ENCODE results near the gene NEURL1.
A peak's percentile ranks its signal among the peaks of the same experiment; 100 is the strongest.

NEURL1 gene

DNA sequence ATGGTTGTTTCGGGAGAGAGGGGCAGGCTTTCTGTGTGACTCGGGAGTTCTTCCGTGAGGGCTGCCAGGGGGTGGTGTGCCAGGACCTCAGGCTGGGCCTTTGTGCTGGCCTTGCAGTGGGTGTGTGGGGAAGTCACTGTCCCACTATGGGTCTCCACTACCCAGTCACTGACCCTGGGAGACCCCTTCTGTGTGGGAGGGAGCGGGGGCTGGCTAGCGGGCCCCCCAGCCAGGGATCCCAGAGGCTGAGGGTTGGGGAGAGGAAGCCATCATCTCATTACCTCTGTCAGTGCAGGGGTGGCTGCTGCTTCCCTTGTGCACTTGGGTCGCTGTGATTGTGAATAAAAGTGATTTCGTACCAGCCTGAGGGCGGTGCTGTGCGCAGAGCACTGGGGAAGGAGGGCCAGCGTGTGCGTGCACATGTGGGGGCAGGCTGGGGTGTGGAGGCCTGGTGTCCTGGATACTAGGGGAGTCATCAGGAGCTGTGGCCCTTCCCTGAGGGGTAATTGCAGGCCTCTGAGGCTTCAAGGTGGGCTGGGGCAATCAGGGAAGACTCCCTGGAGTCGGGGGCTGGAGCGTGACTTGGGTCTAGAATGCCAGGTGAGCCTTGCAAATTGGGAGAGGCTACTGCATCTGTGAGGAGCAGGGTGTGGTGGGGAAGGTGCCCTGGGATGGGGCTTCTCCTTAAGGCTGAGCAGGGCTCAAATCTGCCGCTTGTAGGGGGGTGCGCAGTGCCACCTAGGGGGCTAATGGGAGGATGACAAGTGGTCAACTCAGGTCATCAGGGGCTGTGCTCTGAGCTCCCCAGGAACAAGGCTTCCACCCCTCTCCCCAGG, 98.9 kb downstream of the NEURL1 start:
- Histone ChIP-seq H3K9ac (ENCODE audit: low read depth in 1 of 2, low read length in 2 of 2) (no peak overlapping the region), H3K27me3 (ENCODE audit: control insufficient read depth in 2 of 2, insufficient read depth in 2 of 2, low read length in 2 of 2) (no peaks in the 10 kb centered on the region), H3K9me3 (ENCODE audit: control insufficient read depth in 2 of 2, low read length in 2 of 2) (no peaks in the 10 kb centered on the region), H3K4me1 (ENCODE audit: control insufficient read depth in 2 of 2, insufficient read depth in 2 of 2, low read length in 2 of 2) (no peaks in the 10 kb centered on the region), H3K27ac (ENCODE audit: low read depth in 2 of 2, low read length in 2 of 2) (no peak overlapping the region), H3K36me3 (ENCODE audit: control insufficient read depth in 2 of 2, insufficient read depth in 2 of 2, low read length in 2 of 2) (peaks cover 0 to 13% of the 10 kb centered on the region in 2 donors), H3K4me3 (ENCODE audit: low read length in 2 of 2) (no peak overlapping the region)

DNA sequence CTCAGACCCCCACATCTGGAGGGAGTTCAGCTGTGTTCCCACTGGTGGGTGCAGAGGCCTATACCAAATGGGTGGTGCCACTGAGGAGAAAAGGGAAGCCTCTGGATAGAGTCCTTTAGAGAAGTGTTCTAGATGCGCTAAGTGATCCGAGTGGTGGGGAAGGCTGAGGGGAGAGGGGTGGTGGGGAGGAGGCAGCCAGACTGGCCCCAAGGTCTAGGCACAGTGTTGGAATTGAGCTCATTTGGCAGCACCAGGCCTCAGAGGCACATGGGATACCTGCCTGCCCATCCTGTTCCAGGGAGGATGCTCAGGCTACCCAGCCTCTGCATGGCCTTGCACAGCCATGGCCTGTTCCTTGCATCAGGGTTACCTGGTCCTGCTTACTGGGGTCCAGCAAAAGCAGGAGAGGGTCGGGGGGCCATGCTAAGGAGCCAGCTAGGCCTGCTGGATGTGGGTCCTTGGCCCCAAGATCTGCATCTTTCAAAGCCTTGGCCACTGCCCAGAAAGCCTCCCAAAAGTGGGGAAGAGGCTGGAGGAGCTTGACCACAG, 99.6 kb downstream of the NEURL1 start:
- Histone ChIP-seq H3K27ac (ENCODE audit: low read depth in 2 of 2, low read length in 2 of 2) (no peak overlapping the region), H3K9me3 (ENCODE audit: control insufficient read depth in 2 of 2, low read length in 2 of 2) (no peaks in the 10 kb centered on the region), H3K4me3 (ENCODE audit: low read length in 2 of 2) (no peak overlapping the region), H3K36me3 (ENCODE audit: control insufficient read depth in 2 of 2, insufficient read depth in 2 of 2, low read length in 2 of 2) (peaks cover 0 to 13% of the 10 kb centered on the region in 2 donors), H3K9ac (ENCODE audit: low read depth in 1 of 2, low read length in 2 of 2) (no peak overlapping the region), H3K27me3 (ENCODE audit: control insufficient read depth in 2 of 2, insufficient read depth in 2 of 2, low read length in 2 of 2) (no peaks in the 10 kb centered on the region), H3K4me1 (ENCODE audit: control insufficient read depth in 2 of 2, insufficient read depth in 2 of 2, low read length in 2 of 2) (no peaks in the 10 kb centered on the region)

DNA sequence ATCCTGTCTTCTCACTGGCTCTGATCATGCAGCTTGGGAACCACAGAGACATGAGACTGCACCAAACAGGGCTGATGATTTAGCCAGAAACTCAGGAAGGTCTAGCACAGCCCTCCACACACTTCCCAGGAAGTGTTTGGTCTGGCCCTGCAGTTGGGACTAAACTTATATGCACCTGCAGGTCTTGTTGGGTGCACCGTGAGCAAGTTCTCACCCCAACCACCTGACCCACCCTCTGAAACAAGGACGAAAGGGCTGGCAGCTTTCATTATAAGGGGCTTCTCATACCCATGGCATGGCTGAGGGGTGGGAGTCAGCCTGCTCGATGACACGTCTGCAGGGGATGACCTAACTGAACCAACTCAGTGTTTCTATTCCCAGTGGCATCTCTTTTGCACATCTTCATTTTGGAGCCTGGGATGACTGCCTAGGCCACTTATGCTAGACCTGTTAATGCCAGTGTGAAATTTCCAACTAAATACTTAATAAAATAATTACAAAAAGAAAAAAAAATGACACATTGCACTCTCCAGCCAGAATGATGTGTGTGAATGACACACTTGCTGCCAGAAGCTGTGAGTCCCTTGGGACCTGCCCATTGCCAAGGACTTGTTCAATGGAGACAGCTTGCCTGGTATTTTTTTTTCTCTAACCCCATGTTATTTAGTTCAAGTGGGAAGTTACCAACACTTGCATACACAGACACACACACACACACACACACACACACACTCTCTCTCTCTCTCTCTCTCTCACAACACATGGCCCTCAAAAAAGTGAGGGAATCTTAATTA, 102.6 kb downstream of the NEURL1 start:
- H3K36me3 ChIP-seq (ENCODE audit: control insufficient read depth in 2 of 2, insufficient read depth in 2 of 2, low read length in 2 of 2) = peaks cover 4% of the 10 kb centered on the region in 2 donors
- no peak overlapping the region for H3K9ac ChIP-seq (ENCODE audit: low read depth in 1 of 2, low read length in 2 of 2)
- H3K4me1 ChIP-seq (ENCODE audit: control insufficient read depth in 2 of 2, insufficient read depth in 2 of 2, low read length in 2 of 2) = peaks cover 5 to 7% of the 10 kb centered on the region in 2 donors

DNA sequence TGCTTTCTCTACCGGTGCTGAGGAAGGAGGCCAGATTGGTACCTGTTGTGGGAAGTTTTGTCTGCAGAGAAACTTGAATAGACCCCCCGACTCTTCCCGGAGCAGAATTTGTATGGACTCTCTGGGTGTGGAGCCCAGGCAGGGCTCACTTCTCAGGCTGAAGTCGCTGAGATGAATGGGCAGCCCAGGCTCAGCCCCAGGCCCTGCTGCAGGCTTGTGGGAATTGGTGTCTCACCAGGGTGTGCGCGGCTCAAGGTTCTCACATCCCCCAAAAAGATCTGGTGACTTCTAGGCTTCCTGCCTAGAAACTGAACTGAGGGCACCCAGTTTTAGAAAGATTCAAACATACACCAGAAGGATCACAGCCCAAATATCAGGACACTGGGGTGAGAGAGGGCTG, 103.5 kb downstream of the NEURL1 start:
- no peaks in the 10 kb centered on the region for H3K27me3 ChIP-seq (ENCODE audit: control insufficient read depth in 2 of 2, insufficient read depth in 2 of 2, low read length in 2 of 2)
- H3K27ac ChIP-seq (ENCODE audit: low read depth in 2 of 2, low read length in 2 of 2) = no peak overlapping the region

More for the DNA sequence above, 102.6 kb downstream of the NEURL1 start:
- Histone ChIP-seq H3K4me3 (ENCODE audit: low read length in 2 of 2) (no peak overlapping the region), H3K27me3 (ENCODE audit: control insufficient read depth in 2 of 2, insufficient read depth in 2 of 2, low read length in 2 of 2) (no peaks in the 10 kb centered on the region), H3K27ac (ENCODE audit: low read depth in 2 of 2, low read length in 2 of 2) (no peak overlapping the region), H3K9me3 (ENCODE audit: control insufficient read depth in 2 of 2, low read length in 2 of 2) (no peaks in the 10 kb centered on the region)

DNA sequence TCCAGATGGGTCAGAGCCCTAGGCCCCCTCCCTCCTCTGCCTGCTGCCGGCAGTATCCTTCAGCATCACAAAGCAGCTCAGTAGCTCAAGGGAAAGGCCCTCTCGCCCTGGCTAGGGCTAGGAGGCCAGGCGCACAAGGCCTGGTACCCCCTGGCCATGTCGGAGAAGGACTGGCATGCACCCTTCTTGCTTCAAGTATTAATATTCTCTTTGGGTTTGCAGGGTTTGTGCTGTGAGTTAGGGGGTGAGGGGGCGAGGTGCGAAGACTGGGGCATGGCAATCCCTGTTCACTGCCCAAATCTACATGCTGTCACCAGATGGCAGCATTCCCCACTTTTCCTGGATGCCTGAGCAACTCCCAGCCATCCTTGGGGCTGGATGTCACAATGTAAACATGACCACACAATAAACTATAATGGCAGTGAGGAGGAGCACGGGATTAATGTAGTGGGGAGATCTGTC, 105.2 kb downstream of the NEURL1 start:
- peaks cover 5 to 9% of the 10 kb centered on the region in 2 donors for H3K4me1 ChIP-seq (ENCODE audit: control insufficient read depth in 2 of 2, insufficient read depth in 2 of 2, low read length in 2 of 2)
- H3K27ac ChIP-seq (ENCODE audit: low read depth in 2 of 2, low read length in 2 of 2) = peak overlapping the region; percentile 11 to 23
- H3K9ac ChIP-seq (ENCODE audit: low read depth in 1 of 2, low read length in 2 of 2) = no peak overlapping the region

More for the DNA sequence above, 103.5 kb downstream of the NEURL1 start:
- Histone ChIP-seq H3K9me3 (ENCODE audit: control insufficient read depth in 2 of 2, low read length in 2 of 2) (no peaks in the 10 kb centered on the region), H3K36me3 (ENCODE audit: control insufficient read depth in 2 of 2, insufficient read depth in 2 of 2, low read length in 2 of 2) (peaks cover 11 to 12% of the 10 kb centered on the region in 2 donors), H3K4me1 (ENCODE audit: control insufficient read depth in 2 of 2, insufficient read depth in 2 of 2, low read length in 2 of 2) (peaks cover 5 to 9% of the 10 kb centered on the region in 2 donors), H3K4me3 (ENCODE audit: low read length in 2 of 2) (no peak overlapping the region), H3K9ac (ENCODE audit: low read depth in 1 of 2, low read length in 2 of 2) (no peak overlapping the region)

DNA sequence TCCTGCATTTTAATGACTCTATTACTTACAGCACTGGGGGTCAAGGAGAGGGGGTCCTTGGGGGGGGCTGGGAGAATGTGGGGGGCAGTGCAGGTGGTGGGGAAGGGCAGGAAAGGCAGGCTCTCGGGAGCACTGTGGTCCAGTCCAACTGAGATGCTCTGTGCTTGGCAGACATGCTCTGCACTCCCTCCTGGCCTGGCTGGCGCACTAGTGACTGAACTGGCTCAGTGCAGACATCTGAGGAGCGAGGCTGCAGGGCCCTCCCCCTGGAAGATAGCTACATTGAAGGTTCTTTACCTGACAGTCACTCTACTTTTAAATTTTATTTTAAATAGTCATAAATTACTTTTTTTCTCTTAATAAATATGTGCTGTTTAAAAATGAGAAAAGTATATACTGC, 105.7 kb downstream of the NEURL1 start:
- Histone ChIP-seq H3K27ac (ENCODE audit: low read depth in 2 of 2, low read length in 2 of 2) (peak overlapping the region; percentile 11 to 23), H3K9ac (ENCODE audit: low read depth in 1 of 2, low read length in 2 of 2) (no peak overlapping the region), H3K36me3 (ENCODE audit: control insufficient read depth in 2 of 2, insufficient read depth in 2 of 2, low read length in 2 of 2) (peaks cover 27 to 32% of the 10 kb centered on the region in 2 donors), H3K9me3 (ENCODE audit: control insufficient read depth in 2 of 2, low read length in 2 of 2) (no peaks in the 10 kb centered on the region), H3K4me1 (ENCODE audit: control insufficient read depth in 2 of 2, insufficient read depth in 2 of 2, low read length in 2 of 2) (peaks cover 5 to 9% of the 10 kb centered on the region in 2 donors), H3K4me3 (ENCODE audit: low read length in 2 of 2) (no peak overlapping the region), H3K27me3 (ENCODE audit: control insufficient read depth in 2 of 2, insufficient read depth in 2 of 2, low read length in 2 of 2) (no peaks in the 10 kb centered on the region)

More for the DNA sequence above, 105.2 kb downstream of the NEURL1 start:
- Histone ChIP-seq H3K27me3 (ENCODE audit: control insufficient read depth in 2 of 2, insufficient read depth in 2 of 2, low read length in 2 of 2) (no peaks in the 10 kb centered on the region), H3K36me3 (ENCODE audit: control insufficient read depth in 2 of 2, insufficient read depth in 2 of 2, low read length in 2 of 2) (peaks cover 25 to 27% of the 10 kb centered on the region in 2 donors), H3K9me3 (ENCODE audit: control insufficient read depth in 2 of 2, low read length in 2 of 2) (no peaks in the 10 kb centered on the region), H3K4me3 (ENCODE audit: low read length in 2 of 2) (no peak overlapping the region)

DNA sequence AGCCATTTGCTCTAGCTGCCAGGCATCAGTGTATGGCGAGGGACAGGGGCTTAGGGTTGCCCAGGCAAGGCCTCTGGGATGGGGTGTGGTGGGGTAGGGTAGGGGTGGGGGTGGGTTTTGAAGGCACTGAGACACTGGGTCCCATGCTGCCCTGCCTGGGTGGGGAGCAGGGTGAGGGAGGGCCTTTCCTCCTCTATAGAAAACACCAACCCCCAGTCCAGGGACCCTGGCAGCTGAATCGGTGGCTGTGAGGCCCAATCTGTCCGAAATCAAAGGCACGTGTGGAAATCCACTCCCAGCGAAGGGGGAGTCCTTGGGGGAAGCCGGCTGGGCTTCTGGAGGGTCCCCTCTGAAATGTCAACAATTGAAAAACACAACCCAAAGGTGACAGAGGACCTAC, 106.4 kb downstream of the NEURL1 start:
- Histone ChIP-seq H3K36me3 (ENCODE audit: control insufficient read depth in 2 of 2, insufficient read depth in 2 of 2, low read length in 2 of 2) (peaks cover 33 to 38% of the 10 kb centered on the region in 2 donors), H3K4me1 (ENCODE audit: control insufficient read depth in 2 of 2, insufficient read depth in 2 of 2, low read length in 2 of 2) (peaks cover 5 to 9% of the 10 kb centered on the region in 2 donors), H3K27me3 (ENCODE audit: control insufficient read depth in 2 of 2, insufficient read depth in 2 of 2, low read length in 2 of 2) (no peaks in the 10 kb centered on the region), H3K9me3 (ENCODE audit: control insufficient read depth in 2 of 2, low read length in 2 of 2) (no peaks in the 10 kb centered on the region), H3K9ac (ENCODE audit: low read depth in 1 of 2, low read length in 2 of 2) (no peak overlapping the region), H3K4me3 (ENCODE audit: low read length in 2 of 2) (no peak overlapping the region), H3K27ac (ENCODE audit: low read depth in 2 of 2, low read length in 2 of 2) (peak overlapping the region in 1 of 2 donors; percentile 32)

DNA sequence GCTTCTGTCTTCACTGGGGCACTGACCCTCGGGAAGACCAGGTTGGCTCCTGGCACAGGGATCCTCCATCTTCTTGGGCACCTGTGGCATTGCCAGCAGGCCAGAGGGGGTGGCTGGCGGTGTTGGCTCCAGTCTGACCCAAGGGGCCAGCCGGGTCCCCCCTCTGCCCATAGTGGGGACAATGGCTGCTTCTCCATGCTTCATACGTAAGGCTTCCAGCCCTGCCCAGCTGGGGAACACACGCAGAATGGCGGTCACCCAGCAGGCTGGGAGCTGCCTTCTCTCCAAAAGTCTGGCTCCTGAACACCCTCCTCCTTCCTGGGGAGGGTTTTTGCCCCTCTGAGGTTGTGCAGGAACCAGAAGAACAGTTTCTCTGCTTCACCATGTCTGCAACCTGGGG, 106.8 kb downstream of the NEURL1 start:
- Histone ChIP-seq H3K27me3 (ENCODE audit: control insufficient read depth in 2 of 2, insufficient read depth in 2 of 2, low read length in 2 of 2) (no peaks in the 10 kb centered on the region), H3K27ac (ENCODE audit: low read depth in 2 of 2, low read length in 2 of 2) (peak overlapping the region in 1 of 2 donors; percentile 32), H3K9me3 (ENCODE audit: control insufficient read depth in 2 of 2, low read length in 2 of 2) (no peaks in the 10 kb centered on the region), H3K36me3 (ENCODE audit: control insufficient read depth in 2 of 2, insufficient read depth in 2 of 2, low read length in 2 of 2) (peaks cover 37 to 42% of the 10 kb centered on the region in 2 donors), H3K9ac (ENCODE audit: low read depth in 1 of 2, low read length in 2 of 2) (no peak overlapping the region), H3K4me3 (ENCODE audit: low read length in 2 of 2) (no peak overlapping the region), H3K4me1 (ENCODE audit: control insufficient read depth in 2 of 2, insufficient read depth in 2 of 2, low read length in 2 of 2) (peaks cover 5 to 9% of the 10 kb centered on the region in 2 donors)

DNA sequence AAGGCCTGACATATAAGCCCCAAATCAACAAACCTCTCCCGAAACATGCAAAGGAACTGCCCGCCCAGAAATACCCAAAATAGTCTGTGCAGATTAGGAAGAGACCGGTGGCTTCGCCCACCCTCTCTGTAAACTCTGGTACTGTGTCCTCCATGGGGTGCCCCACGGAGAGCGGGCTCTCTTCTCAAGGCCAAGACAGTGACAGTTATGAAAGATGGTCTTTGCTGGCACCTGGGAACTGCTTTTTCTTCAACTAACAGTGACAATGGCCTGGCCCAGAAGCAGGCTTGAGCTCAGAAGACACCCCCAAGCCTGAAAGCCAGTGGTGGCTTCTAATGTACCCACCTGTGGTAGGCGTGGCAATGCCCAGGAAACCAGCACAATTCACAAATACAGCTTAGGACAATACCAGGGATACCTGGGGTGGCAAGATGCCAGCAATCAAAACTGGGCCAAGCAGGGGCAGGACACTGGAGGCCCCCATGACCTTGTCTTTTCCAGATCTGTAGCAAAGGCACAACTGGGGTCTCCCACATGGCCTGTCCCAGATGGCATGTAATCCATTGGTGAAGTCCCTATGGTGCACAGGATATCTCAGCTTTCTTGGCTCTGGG, 107.6 kb downstream of the NEURL1 start:
- no peaks in the 10 kb centered on the region for H3K27me3 ChIP-seq (ENCODE audit: control insufficient read depth in 2 of 2, insufficient read depth in 2 of 2, low read length in 2 of 2)
- H3K4me3 ChIP-seq (ENCODE audit: low read length in 2 of 2) = no peak overlapping the region
- H3K4me1 ChIP-seq (ENCODE audit: control insufficient read depth in 2 of 2, insufficient read depth in 2 of 2, low read length in 2 of 2) = peaks cover 5 to 9% of the 10 kb centered on the region in 2 donors
- H3K9ac ChIP-seq (ENCODE audit: low read depth in 1 of 2, low read length in 2 of 2) = peak overlapping the region in 1 of 2 donors; percentile 14
- H3K36me3 ChIP-seq (ENCODE audit: control insufficient read depth in 2 of 2, insufficient read depth in 2 of 2, low read length in 2 of 2) = peaks cover 40 to 48% of the 10 kb centered on the region in 2 donors
- peak overlapping the region in 1 of 2 donors; percentile 32 for H3K27ac ChIP-seq (ENCODE audit: low read depth in 2 of 2, low read length in 2 of 2)
- H3K9me3 ChIP-seq (ENCODE audit: control insufficient read depth in 2 of 2, low read length in 2 of 2) = no peaks in the 10 kb centered on the region

All from mucosa of rectum (tissue), 2 donors.